HG03432 (cell line): Measurements from ENCODE around the gene GINS3.

Source experiments
- ATAC-seq: cut with Tn5 transposase; IDR thresholded peaks from one replicate; pipeline ENCODE4 v1.9.1; 2021; ENCODE audit warnings: mild to moderate bottlenecking, moderate library complexity; ENCODE audit not compliant: unreplicated experiment

The GINS3 gene

GRCh38 chr16:58421529-58421928 is 29.3 kb downstream of the GINS3 start:
- ATAC-seq, result no peak

- no peak for ATAC-seq
Measured at GRCh38 chr16:58422809-58423208, 30.5 kb downstream of the GINS3 start.

GRCh38 chr16:58425245-58425644 is 33.0 kb downstream of the GINS3 start:
- no peak for ATAC-seq

GRCh38 chr16:58425756-58426494 is 33.7 kb downstream of the GINS3 start:
- ATAC-seq, result peak; percentile 89

DNA sequence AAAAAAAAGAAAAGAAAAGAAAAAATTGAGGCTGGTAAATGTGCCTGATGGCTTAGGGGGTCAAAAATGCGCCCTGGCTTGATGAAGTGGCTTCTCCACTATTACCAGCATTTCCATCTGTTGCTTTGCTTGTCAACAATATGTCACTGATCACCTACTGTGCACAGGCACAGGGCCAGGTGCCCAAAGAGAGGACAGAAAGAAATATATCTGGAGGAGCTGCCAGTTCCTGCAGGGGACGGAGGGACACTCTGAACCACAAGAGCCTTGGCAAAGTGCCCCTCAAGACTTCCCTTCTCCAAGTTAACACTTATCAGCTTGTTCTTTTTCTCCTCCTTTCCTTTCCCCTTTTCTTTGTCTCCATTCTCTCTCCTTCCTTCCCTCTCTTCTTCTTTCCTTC is 34.7 kb downstream of the GINS3 start:
- ATAC-seq, result no peak

GRCh38 chr16:58428621-58429542 is 36.6 kb downstream of the GINS3 start:
- no peak for ATAC-seq

- ATAC-seq, result no peak
Measured at GRCh38 chr16:58430718-58431117, 38.4 kb downstream of the GINS3 start.

DNA sequence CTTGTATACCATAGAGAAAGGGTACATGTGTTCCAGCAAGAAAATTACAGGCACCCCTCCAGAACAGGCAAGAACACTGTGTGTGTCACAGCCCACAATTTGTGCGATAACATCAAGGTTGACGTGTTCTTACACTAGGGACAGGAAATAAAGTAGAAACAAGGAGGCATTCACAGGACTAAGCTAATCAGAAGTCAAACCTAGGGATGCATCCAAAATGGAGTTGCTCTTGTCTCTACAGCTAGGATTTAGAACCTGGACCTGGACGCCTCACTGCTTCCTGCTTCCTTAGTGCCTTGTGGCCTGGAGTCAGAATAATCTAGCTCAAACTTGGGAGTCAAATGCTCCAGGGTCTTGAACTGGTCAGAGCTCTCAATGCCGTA is 41.3 kb downstream of the GINS3 start:
- ATAC-seq, result no peak

DNA sequence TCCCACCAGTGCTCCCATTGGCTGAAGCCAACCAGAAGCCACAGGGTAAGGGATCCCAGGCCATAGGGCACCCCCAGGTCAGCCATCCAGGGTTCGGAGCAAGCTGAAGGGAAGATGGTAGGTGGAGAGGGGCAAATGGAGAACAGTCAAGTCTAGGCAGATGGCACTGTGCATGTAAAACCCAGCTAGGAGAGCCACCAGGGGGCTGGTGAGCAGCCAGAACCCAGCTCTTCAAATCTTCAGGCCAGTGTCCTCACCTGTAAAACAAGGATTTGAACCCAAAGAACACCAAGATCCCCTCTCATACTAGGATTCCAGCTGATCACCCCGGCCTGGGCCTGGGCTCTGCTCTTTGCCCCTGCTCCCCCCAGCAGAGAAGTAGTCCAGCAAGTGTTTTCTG is 43.5 kb downstream of the GINS3 start:
- ATAC-seq, result no peak

- no peak for ATAC-seq
Measured at GRCh38 chr16:58440131-58440530, 47.9 kb downstream of the GINS3 start.

GRCh38 chr16:58442547-58442946 is 50.3 kb downstream of the GINS3 start:
- no peak for ATAC-seq

- no peak for ATAC-seq
Measured at GRCh38 chr16:58443783-58444182, 51.5 kb downstream of the GINS3 start.

GRCh38 chr16:58444265-58444664 is 52.0 kb downstream of the GINS3 start:
- ATAC-seq, result no peak

DNA sequence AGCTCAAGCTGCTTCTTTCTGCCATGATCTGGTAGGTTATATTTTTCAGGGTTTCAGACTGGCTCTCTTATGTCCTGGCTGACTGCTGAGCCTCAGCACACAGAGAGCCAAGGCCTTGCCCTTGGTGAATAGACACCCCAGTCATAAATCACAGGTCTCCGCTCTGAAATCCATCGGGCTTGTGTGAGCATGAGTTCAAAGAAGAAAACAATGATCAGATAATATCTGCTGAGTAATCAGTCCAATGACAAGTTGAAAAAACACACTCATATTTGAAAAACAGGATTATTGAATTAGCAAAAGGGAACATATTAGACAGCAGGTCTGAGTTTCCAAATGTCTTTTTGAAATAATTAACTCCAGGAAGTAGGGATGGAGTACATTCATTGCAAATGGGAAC is 56.6 kb downstream of the GINS3 start:
- no peak for ATAC-seq

- no peak for ATAC-seq
Measured at GRCh38 chr16:58449306-58449705, 57.0 kb downstream of the GINS3 start.

GRCh38 chr16:58449768-58450167 is 57.5 kb downstream of the GINS3 start:
- no peak for ATAC-seq

- no peak for ATAC-seq
Measured at GRCh38 chr16:58450590-58450989, 58.3 kb downstream of the GINS3 start.

GRCh38 chr16:58451265-58451689 is 59.0 kb downstream of the GINS3 start:
- ATAC-seq, result no peak

DNA sequence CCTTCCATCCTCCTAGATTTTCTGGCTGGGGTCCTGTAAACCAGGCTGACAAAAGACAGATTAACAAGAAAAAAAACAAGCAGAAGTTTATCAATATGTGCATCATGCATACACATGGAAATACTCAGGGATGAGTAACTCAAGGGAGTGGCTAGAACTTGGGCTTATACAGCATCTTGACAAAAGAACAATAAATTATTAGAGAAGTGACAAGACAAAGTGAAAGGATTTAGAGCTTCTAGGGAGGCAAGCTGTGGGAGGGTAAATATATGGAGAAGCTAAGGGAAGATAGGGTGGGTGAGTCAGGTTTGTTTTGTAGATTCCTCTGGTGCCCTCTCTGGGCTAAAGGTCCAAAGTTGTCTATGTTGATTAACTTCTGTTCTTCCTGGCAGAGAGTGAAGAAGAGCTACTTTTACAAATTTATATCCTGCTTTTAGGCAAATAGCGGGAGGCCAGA is 59.7 kb downstream of the GINS3 start:
- ATAC-seq, result no peak

DNA sequence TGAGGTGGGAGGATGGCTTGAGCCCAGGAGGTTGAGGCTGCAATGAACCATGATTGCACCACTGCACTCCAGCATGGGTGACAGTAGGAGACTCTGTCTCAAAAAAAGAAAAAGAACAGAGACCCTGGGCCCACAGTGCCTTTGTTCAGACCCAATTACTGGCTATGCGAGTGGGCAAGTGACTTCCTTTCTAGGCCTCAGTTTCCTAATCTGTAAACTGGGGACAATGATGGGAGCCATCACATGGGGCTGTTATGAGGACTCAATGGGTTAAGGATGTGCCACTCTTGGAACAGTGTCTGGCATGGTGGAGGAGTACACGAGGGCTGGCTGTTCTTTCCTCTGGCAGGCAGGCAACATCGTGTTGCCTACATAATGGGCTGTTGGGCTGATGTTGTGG is 60.4 kb downstream of the GINS3 start:
- ATAC-seq, result no peak

GRCh38 chr16:58454178-58454577 is 61.9 kb downstream of the GINS3 start:
- no peak for ATAC-seq

GRCh38 chr16:58454856-58455255 is 62.6 kb downstream of the GINS3 start:
- ATAC-seq, result no peak
